ENCODE data around the gene SCRN2.

The SCRN2 gene

GRCh38 chr17:47871048-47871447 lies 30.0 kb upstream of the SCRN2 start:
- DNase-seq: no peak

GRCh38 chr17:47870056-47870455 lies 29.0 kb upstream of the SCRN2 start:
- no peak for DNase-seq

GRCh38 chr17:47869114-47869513 lies 28.0 kb upstream of the SCRN2 start:
- DNase-seq: no peak

- no peak for DNase-seq
Measured at GRCh38 chr17:47867813-47868533, 26.9 kb upstream of the SCRN2 start.

- no peak for DNase-seq
Measured at GRCh38 chr17:47866941-47867340, 25.9 kb upstream of the SCRN2 start.

GRCh38 chr17:47864791-47865216 lies 23.7 kb upstream of the SCRN2 start:
- DNase-seq: no peak

- no peak for DNase-seq
Measured at GRCh38 chr17:47862621-47863440, 21.8 kb upstream of the SCRN2 start.

- no peak for DNase-seq
Measured at GRCh38 chr17:47860386-47860785, 19.3 kb upstream of the SCRN2 start.

- DNase-seq: no peak
Measured at GRCh38 chr17:47857551-47858455, 16.7 kb upstream of the SCRN2 start.

- no peak for DNase-seq
Measured at GRCh38 chr17:47856830-47857229, 15.8 kb upstream of the SCRN2 start.

- no peak for DNase-seq
Measured at GRCh38 chr17:47855737-47856136, 14.7 kb upstream of the SCRN2 start.

- no peak for DNase-seq
Measured at GRCh38 chr17:47853616-47854015, 12.5 kb upstream of the SCRN2 start.

GRCh38 chr17:47852113-47852949 lies 11.3 kb upstream of the SCRN2 start:
- no peak for DNase-seq

GRCh38 chr17:47851764-47852112 lies 10.7 kb upstream of the SCRN2 start:
- no peak for DNase-seq

GRCh38 chr17:47850692-47851573 lies 9.9 kb upstream of the SCRN2 start, which contains the start of gene SP6:
TSS of gene SP6 (minus strand) at chr17:47851163. CDS start at chr17:47848429, 2,734 bp downstream.
- DNase-seq: peak; percentile 34 to 65

- no peak for DNase-seq
Measured at GRCh38 chr17:47850373-47850691, 9.3 kb upstream of the SCRN2 start.

GRCh38 chr17:47848198-47848513 lies 7.1 kb upstream of the SCRN2 start:
- DNase-seq: no peak

GRCh38 chr17:47847341-47848197 lies 6.5 kb upstream of the SCRN2 start:
- DNase-seq: peak; percentile 24 to 47

GRCh38 chr17:47846716-47847340 lies 5.8 kb upstream of the SCRN2 start:
- DNase-seq: no peak

- no peak for DNase-seq
Measured at GRCh38 chr17:47845716-47846075, 4.6 kb upstream of the SCRN2 start.

Data from CD4-positive, alpha-beta T cell treated with Interferon alpha-2 for 1 hour (primary cell).